ENCODE results near the gene SFTPB.
A peak's percentile ranks its signal among the peaks of the same experiment; 100 is the strongest.

The SFTPB gene

GRCh38 chr2:85702172-85702571 is 34.2 kb upstream of the SFTPB start:
- no peak for DNase-seq

- peak; percentile 30 for DNase-seq
Measured at GRCh38 chr2:85699325-85699724, 31.3 kb upstream of the SFTPB start.

GRCh38 chr2:85698880-85699254 is 30.9 kb upstream of the SFTPB start:
- DNase-seq: no peak

- no peak for DNase-seq
Measured at GRCh38 chr2:85698184-85698879, 30.3 kb upstream of the SFTPB start.

GRCh38 chr2:85697716-85698115 is 29.7 kb upstream of the SFTPB start:
- no peak for DNase-seq

- DNase-seq: no peak
Measured at GRCh38 chr2:85697096-85697495, 29.1 kb upstream of the SFTPB start.

- no peak for DNase-seq
Measured at GRCh38 chr2:85695691-85696668, 28.0 kb upstream of the SFTPB start.

GRCh38 chr2:85695121-85695520 is 27.1 kb upstream of the SFTPB start:
- DNase-seq: no peak

GRCh38 chr2:85694052-85695025 is 26.3 kb upstream of the SFTPB start, which contains the start of gene GNLY:
Gene GNLY (plus strand): TSS chr2:85694358. CDS start chr2:85694419, 61 bp downstream.
- DNase-seq: no peak

GRCh38 chr2:85692039-85692645 is 24.1 kb upstream of the SFTPB start:
- DNase-seq: no peak

- DNase-seq: no peak
Measured at GRCh38 chr2:85690932-85691331, 22.9 kb upstream of the SFTPB start.

GRCh38 chr2:85684806-85685205 is 16.8 kb upstream of the SFTPB start:
- DNase-seq: no peak

GRCh38 chr2:85684380-85684779 is 16.4 kb upstream of the SFTPB start:
- DNase-seq: no peak

- no peak for DNase-seq
Measured at GRCh38 chr2:85682378-85682777, 14.4 kb upstream of the SFTPB start.

- no peak for DNase-seq
Measured at GRCh38 chr2:85681776-85682175, 13.8 kb upstream of the SFTPB start.

GRCh38 chr2:85681372-85681763 is 13.4 kb upstream of the SFTPB start:
- DNase-seq: no peak

GRCh38 chr2:85680707-85681371 is 12.8 kb upstream of the SFTPB start:
- DNase-seq: no peak

- DNase-seq: peak; percentile 78
Measured at GRCh38 chr2:85678794-85679672, 11.0 kb upstream of the SFTPB start.

- no peak for DNase-seq
Measured at GRCh38 chr2:85678377-85678776, 10.4 kb upstream of the SFTPB start.

- DNase-seq: no peak
Measured at GRCh38 chr2:85675866-85676548, 8.0 kb upstream of the SFTPB start.

Data from NCI-H82 (cell line).